Gastrocnemius medialis (tissue), 4 donors: ENCODE data around the gene HPCAL1. TPM values are rescaled to one million over a fixed set of nuclear protein-coding genes. Genes with fewer than 3 reads are reported as not detected.

ENCODE experiments used
- ATAC-seq, 2 donors: fragments of 150-250 bp; one replicate each; pipeline ENCODE4 v1.9.1; 2016
- DNase-seq, 2 donors: peaks; one replicate each; pipeline ENCODE4 v3.0.0-alpha.2; 2019
- H3K27ac ChIP-seq, 4 donors: fragments of 200-600 bp; sonication (generic); 1 replicate in 1 of 4; 2 replicates in 3 of 4; pipeline ENCODE4 v1.5.1; 2016 to 2018; ENCODE audit warnings: mild to moderate bottlenecking in 2 of 4, moderate library complexity in 1 of 4
- H3K27me3 ChIP-seq, 3 donors: fragments of 200-600 bp; sonication (generic) in 2 of 3; 1 replicate in 1 of 3; 2 replicates in 2 of 3; pipeline versions ENCODE4 v1.5.1 to v1.6.0; 2016 to 2019; ENCODE audit warnings: mild to moderate bottlenecking in 1 of 3, moderate library complexity in 1 of 3
- H3K36me3 ChIP-seq, 2 donors: fragments of 200-600 bp; sonication (generic) in 1 of 2; one replicate each; pipeline ENCODE4 v1.5.1; 2017 to 2018
- H3K4me1 ChIP-seq, 2 donors: fragments of 200-600 bp; sonication (generic) in 1 of 2; one replicate each; pipeline ENCODE4 v1.5.1; 2016 to 2017; ENCODE audit warnings: mild to moderate bottlenecking in 2 of 2
- H3K4me3 ChIP-seq, 4 donors: fragments of 200-600 bp; sonication (generic) in 3 of 4; 1 replicate in 1 of 4; 2 replicates in 3 of 4; pipeline ENCODE4 v1.5.1; 2016 to 2019; ENCODE audit warnings: mild to moderate bottlenecking in 2 of 4
- H3K9me3 ChIP-seq, 3 donors: fragments of 200-600 bp; sonication (generic) in 2 of 3; 1 replicate in 1 of 3; 2 replicates in 2 of 3; pipeline ENCODE4 v1.5.1; 2016 to 2019
- POLR2A ChIP-seq, 2 donors: fragments of 450-650 bp; IDR thresholded peaks; one replicate each; pipeline ENCODE4 v1.6.1; 2017; ENCODE audit warnings: antibody characterized with exemption in 2 of 2, mild to moderate bottlenecking in 2 of 2, moderate library complexity in 2 of 2
- in situ Hi-C, 4 donors: fragments of 200-750 bp; cut with MboI; loops; one replicate each; pipeline versions ENCODE4 v1.15.0 to v1.8.0; 2017; ENCODE audit warnings: low sequenced_read_pairs in 4 of 4
- intact Hi-C: fragments of 100-400 bp; cut with DNase I; formaldehyde crosslinking; loops from one replicate; pipeline ENCODE4 v1.15.1; 2023; ENCODE audit warnings: low total_unique reads
- total RNA-seq, 4 donors: library from RNA; depleted of rRNA; stranded (reverse); fragments of >200 nt; gene quantifications; one replicate each; pipeline versions ENCODE4 v1.1.0 to v1.2.3, GENCODE V29; 2016
- TF ChIP-seq, protein P1 (sequence below), 5 experiments: fragments of 450-650 bp in 3 of 5; fragments of 200-600 bp in 2 of 5; sonication (generic) in 2 of 5; IDR thresholded peaks in 4 of 5; conservative IDR thresholded peaks in 1 of 5; 1 replicate in 4 of 5; 2 replicates in 1 of 5; pipeline ENCODE4 v1.5.1; 2016 to 2019; ENCODE audit warnings: antibody characterized with exemption in 5 of 5, mild to moderate bottlenecking in 3 of 5, moderate library complexity in 3 of 5

Gene HPCAL1
- total RNA-seq, 4 donors from 2014 or later = 29.0 to 45.5 (median 34.5) TPM

DNA sequence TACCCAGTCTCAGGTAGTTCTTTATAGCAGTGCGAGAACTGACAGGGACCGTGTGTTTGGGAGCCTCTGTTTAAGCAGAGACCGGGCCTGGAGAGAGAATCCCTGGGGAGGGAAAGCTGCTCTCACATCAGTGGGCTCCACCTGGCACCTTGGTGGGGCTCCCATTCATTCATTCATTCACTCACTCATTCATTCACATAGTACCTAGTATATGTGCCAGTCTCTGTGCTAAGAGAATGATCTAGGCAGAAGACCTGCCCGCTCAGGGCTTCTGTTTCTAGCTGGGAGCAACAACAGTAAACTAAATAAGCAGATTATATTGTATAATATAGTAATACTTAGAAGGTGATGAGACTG, 17.8 kb downstream of the HPCAL1 start:
- H3K4me1 ChIP-seq = no peaks in the 10 kb centered on the region
- H3K27me3 ChIP-seq = no peaks in the 10 kb centered on the region
- H3K36me3 ChIP-seq = no peaks in the 10 kb centered on the region
- no peak overlapping the region for H3K4me3 ChIP-seq
- in situ Hi-C loops (no loop called here), intact Hi-C loops (no loop called here)
- no peak overlapping the region for H3K27ac ChIP-seq
- no peaks in the 10 kb centered on the region for H3K9me3 ChIP-seq
- ATAC-seq (no peak), DNase-seq (no peak)
- no peak for TF ChIP-seq POLR2A (IDR thresholded peaks at IDR 0.05)
- TF ChIP-seq, protein P1, sequence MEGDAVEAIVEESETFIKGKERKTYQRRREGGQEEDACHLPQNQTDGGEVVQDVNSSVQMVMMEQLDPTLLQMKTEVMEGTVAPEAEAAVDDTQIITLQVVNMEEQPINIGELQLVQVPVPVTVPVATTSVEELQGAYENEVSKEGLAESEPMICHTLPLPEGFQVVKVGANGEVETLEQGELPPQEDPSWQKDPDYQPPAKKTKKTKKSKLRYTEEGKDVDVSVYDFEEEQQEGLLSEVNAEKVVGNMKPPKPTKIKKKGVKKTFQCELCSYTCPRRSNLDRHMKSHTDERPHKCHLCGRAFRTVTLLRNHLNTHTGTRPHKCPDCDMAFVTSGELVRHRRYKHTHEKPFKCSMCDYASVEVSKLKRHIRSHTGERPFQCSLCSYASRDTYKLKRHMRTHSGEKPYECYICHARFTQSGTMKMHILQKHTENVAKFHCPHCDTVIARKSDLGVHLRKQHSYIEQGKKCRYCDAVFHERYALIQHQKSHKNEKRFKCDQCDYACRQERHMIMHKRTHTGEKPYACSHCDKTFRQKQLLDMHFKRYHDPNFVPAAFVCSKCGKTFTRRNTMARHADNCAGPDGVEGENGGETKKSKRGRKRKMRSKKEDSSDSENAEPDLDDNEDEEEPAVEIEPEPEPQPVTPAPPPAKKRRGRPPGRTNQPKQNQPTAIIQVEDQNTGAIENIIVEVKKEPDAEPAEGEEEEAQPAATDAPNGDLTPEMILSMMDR (IDR thresholded peaks at IDR 0.05 in 4 of 5, conservative IDR thresholded peaks at IDR 0.05 in 1 of 5) = no peak

DNA sequence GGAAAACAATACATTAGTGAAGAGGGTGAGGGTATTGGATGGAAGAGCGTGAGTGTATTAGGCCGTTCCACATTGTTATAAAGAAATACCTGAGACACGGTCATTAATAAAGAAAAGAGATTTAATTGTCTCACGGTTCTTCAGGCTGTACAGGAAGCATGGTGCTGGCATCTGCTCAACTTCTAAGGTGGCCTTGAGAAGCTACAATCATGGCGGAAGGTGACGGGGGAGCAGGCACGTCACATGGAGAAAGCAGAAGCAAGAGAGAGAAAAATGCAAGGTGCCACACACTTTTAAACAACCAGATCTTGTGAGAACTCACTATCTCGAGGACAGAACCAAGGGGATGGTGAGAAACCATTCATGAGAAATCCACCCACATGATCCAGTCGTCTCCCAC, 18.2 kb downstream of the HPCAL1 start:
- Histone ChIP-seq H3K4me3 (no peak overlapping the region), H3K9me3 (no peaks in the 10 kb centered on the region), H3K27me3 (no peaks in the 10 kb centered on the region), H3K4me1 (no peaks in the 10 kb centered on the region), H3K27ac (no peak overlapping the region), H3K36me3 (no peaks in the 10 kb centered on the region)
- no peak for DNase-seq
- TF ChIP-seq, protein P1 (IDR thresholded peaks at IDR 0.05 in 4 of 5, conservative IDR thresholded peaks at IDR 0.05 in 1 of 5) = no peak
- no peak for TF ChIP-seq POLR2A (IDR thresholded peaks at IDR 0.05)
- ATAC-seq = no peak
- intact Hi-C loops = no loop called here
- in situ Hi-C loops = no loop called here

DNA sequence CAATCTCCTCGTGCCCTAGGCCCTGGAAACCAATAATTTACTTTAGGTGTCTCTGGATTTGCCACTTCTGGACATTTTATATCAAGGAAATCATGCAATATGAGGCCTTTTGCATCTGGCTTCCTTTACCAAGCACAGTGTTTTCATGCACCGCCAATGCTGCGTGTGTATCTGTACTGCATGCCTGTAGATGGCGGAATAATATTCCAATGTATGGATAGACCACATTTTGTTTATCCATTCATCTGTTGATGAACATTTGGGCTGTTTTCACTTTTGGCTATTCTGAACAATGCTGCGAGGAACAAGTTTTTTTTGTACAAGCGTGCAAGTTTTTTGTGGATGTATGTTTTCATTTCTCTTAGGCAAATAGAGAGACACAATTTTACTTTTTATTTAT, 18.9 kb downstream of the HPCAL1 start:
- Histone ChIP-seq H3K4me1 (peaks cover 3 to 4% of the 10 kb centered on the region in 2 donors), H3K36me3 (no peaks in the 10 kb centered on the region), H3K27me3 (no peaks in the 10 kb centered on the region), H3K27ac (no peak overlapping the region), H3K9me3 (no peaks in the 10 kb centered on the region), H3K4me3 (no peak overlapping the region)
- in situ Hi-C loops (no loop called here), intact Hi-C loops (no loop called here)
- ATAC-seq = no peak
- TF ChIP-seq, protein P1 (IDR thresholded peaks at IDR 0.05 in 4 of 5, conservative IDR thresholded peaks at IDR 0.05 in 1 of 5) = no peak
- TF ChIP-seq POLR2A (IDR thresholded peaks at IDR 0.05) = no peak
- no peak for DNase-seq

DNA sequence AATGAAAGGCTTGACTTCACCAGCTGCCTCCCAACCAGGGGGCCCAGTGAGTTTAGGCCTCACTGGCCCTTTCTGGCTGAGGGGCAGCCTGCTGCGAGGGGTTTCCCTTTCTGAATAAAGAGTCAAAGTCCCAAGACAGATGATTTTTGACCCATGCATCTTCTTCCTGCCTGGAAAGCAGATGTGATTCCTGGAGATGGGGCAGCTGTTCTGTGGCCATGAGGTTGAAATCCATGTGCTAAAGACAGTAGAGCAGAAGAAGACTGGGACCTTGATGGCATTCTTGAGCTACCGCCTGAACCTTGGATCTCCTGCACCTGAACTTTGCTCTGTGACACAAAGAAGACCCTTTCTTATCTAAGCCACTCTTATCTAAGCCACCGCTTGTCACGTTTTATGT, 19.8 kb downstream of the HPCAL1 start:
- Histone ChIP-seq H3K27me3 (no peaks in the 10 kb centered on the region), H3K36me3 (no peaks in the 10 kb centered on the region), H3K4me1 (peaks cover 3 to 12% of the 10 kb centered on the region in 2 donors), H3K27ac (no peak overlapping the region), H3K9me3 (no peaks in the 10 kb centered on the region), H3K4me3 (no peak overlapping the region)
- intact Hi-C loops = no loop called here
- ATAC-seq (no peak), DNase-seq (no peak)
- TF ChIP-seq, protein P1 (IDR thresholded peaks at IDR 0.05 in 4 of 5, conservative IDR thresholded peaks at IDR 0.05 in 1 of 5) = no peak
- TF ChIP-seq POLR2A (IDR thresholded peaks at IDR 0.05) = no peak
- in situ Hi-C loops = no loop called here

DNA sequence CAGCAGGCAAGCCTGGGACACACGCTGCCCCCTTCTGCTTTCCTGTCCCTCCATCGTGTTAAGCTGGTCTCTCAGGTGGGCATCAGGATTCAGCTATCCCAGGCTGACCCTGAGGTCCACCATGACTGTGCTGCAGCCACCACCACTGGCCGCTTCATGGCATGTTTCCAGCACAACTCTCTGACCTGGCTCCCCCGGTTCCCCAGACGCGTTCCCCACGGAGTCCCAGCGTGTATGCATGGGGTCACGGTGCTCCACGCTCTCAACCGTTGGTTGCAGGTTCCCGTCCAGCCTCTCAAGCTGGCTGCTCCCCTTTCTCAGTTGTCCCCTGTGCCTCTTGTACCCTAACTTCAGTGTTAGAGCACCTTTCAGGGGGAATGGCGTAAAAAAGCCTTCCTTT, 20.3 kb downstream of the HPCAL1 start:
- in situ Hi-C loops = no loop called here
- no peak for DNase-seq
- TF ChIP-seq, protein P1 (IDR thresholded peaks at IDR 0.05 in 4 of 5, conservative IDR thresholded peaks at IDR 0.05 in 1 of 5) = no peak
- no peak for TF ChIP-seq POLR2A (IDR thresholded peaks at IDR 0.05)

More for the DNA sequence above, 20.3 kb downstream of the HPCAL1 start:
- Histone ChIP-seq H3K36me3 (no peaks in the 10 kb centered on the region), H3K4me1 (peaks cover 5 to 12% of the 10 kb centered on the region in 2 donors), H3K4me3 (no peak overlapping the region), H3K9me3 (no peaks in the 10 kb centered on the region), H3K27ac (no peak overlapping the region), H3K27me3 (no peaks in the 10 kb centered on the region)
- no peak for ATAC-seq
- intact Hi-C loops = no loop called here
